ENCODE data around the gene SCAMP3. TPM values are rescaled to one million over a fixed set of nuclear protein-coding genes. Genes with fewer than 3 reads are reported as not detected.

The SCAMP3 gene
- total RNA-seq, 1 donor, result 41.3 TPM

DNA sequence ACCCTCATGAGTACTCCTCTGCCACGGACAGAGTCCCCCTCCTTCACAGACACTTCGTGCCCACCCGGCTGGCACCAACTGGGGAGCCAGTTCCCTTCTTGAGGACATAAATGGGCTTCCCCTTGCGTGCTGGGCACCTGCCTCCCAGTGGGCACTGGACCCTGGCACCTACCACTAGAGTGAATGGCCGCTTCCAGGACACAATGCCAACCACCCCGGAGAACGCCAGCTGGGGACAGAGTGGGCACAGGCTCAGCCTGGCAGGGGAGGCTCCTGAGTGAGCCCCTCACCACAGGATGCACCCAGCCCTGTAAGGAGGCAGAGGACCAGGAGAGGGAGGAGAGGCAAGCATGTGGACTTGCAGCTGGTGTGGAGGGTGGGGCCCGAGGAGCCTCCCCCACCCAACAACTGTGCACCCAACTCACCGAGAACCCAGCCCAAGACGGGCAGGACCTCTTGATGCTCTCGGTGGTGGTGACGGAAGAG lies 7.9 kb downstream of the SCAMP3 start:
- peak overlapping the region; percentile 88 for H3K4me3 ChIP-seq (ENCODE audit: insufficient read depth, low read length)
- H3K79me2 ChIP-seq (ENCODE audit: insufficient read depth, low read length), result peaks cover 20% of the 10 kb centered on the region
- peak overlapping the region; percentile 19 for H3K27ac ChIP-seq (ENCODE audit: low read depth, low read length)
- H3K36me3 ChIP-seq (ENCODE audit: insufficient read depth, low read length), result peaks cover 29% of the 10 kb centered on the region
- peak overlapping the region; percentile 59 for H2AFZ ChIP-seq (ENCODE audit: low read length)
- H3K9me3 ChIP-seq (ENCODE audit: low read depth, low read length), result no peaks in the 10 kb centered on the region
- peak overlapping the region; percentile 90 for H3K4me2 ChIP-seq (ENCODE audit: insufficient read depth, low read length)
- H4K20me1 ChIP-seq (ENCODE audit: insufficient read depth, low read length), result peaks cover 3% of the 10 kb centered on the region
- H3K27me3 ChIP-seq (ENCODE audit: insufficient read depth, low read length), result no peaks in the 10 kb centered on the region
- peaks cover 30% of the 10 kb centered on the region for H3K4me1 ChIP-seq (ENCODE audit: insufficient read depth, low read length)
- TF ChIP-seq, protein P1, sequence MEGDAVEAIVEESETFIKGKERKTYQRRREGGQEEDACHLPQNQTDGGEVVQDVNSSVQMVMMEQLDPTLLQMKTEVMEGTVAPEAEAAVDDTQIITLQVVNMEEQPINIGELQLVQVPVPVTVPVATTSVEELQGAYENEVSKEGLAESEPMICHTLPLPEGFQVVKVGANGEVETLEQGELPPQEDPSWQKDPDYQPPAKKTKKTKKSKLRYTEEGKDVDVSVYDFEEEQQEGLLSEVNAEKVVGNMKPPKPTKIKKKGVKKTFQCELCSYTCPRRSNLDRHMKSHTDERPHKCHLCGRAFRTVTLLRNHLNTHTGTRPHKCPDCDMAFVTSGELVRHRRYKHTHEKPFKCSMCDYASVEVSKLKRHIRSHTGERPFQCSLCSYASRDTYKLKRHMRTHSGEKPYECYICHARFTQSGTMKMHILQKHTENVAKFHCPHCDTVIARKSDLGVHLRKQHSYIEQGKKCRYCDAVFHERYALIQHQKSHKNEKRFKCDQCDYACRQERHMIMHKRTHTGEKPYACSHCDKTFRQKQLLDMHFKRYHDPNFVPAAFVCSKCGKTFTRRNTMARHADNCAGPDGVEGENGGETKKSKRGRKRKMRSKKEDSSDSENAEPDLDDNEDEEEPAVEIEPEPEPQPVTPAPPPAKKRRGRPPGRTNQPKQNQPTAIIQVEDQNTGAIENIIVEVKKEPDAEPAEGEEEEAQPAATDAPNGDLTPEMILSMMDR (IDR thresholded peaks at IDR 0.05; ENCODE audit: extremely low read depth, low read depth, low read length), result no peak
- DNase-seq (ENCODE audit: insufficient read length, low spot score, missing footprints), result peak; percentile 92

DNA sequence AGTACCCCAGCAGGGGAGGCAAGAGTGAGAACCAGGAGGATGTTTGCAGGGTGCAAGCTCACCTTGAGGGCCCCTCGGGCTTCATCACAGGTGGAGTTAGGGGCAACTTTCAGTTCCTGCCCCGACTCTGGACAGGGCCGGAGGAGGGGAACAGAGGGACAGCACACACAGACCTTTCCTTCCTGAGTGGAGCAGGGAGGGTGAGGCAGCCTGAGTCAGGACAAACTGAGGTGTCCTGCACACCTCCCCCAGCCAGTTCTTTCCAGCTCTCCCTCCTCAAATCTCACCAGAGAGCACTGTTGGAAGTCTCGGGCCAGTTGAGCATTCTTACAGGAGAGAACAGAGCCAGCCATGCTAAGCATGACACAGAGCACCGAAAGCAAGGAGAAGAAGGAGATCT lies 8.4 kb downstream of the SCAMP3 start:
- peak overlapping the region; percentile 19 for H3K27ac ChIP-seq (ENCODE audit: low read depth, low read length)
- TF ChIP-seq, protein P1 (IDR thresholded peaks at IDR 0.05; ENCODE audit: extremely low read depth, low read depth, low read length), result no peak
- H4K20me1 ChIP-seq (ENCODE audit: insufficient read depth, low read length), result peaks cover 3% of the 10 kb centered on the region
- H3K27me3 ChIP-seq (ENCODE audit: insufficient read depth, low read length), result no peaks in the 10 kb centered on the region
- no peaks in the 10 kb centered on the region for H3K9me3 ChIP-seq (ENCODE audit: low read depth, low read length)
- peak overlapping the region; percentile 88 for H3K4me3 ChIP-seq (ENCODE audit: insufficient read depth, low read length)
- peaks cover 19% of the 10 kb centered on the region for H3K79me2 ChIP-seq (ENCODE audit: insufficient read depth, low read length)
- H3K4me2 ChIP-seq (ENCODE audit: insufficient read depth, low read length), result peak overlapping the region; percentile 90
- no peak overlapping the region for H2AFZ ChIP-seq (ENCODE audit: low read length)
- peaks cover 28% of the 10 kb centered on the region for H3K36me3 ChIP-seq (ENCODE audit: insufficient read depth, low read length)
- no peak for DNase-seq (ENCODE audit: insufficient read length, low spot score, missing footprints)
- H3K4me1 ChIP-seq (ENCODE audit: insufficient read depth, low read length), result peaks cover 30% of the 10 kb centered on the region

DNA sequence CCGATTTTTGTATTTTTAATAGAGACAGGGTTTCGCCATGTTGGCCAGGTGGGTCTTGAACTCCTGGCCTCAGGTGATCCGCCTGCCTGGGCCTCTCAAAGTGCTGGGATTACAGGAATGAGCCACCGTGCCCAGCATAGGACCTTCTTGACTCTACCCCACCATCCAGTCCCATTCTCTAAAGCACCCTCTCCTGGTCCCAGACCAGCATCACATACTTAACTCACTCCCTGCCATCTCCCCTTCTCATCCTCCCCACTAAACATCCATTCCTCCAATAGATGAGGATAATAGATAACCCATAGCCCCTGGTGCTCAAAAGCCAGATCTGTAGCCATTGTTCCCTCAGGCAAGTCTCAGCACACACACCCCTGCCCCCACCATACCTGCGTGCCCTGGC lies 9.0 kb downstream of the SCAMP3 start:
- Histone ChIP-seq H3K4me3 (ENCODE audit: insufficient read depth, low read length) (peak overlapping the region; percentile 88), H3K27ac (ENCODE audit: low read depth, low read length) (no peak overlapping the region), H3K36me3 (ENCODE audit: insufficient read depth, low read length) (peaks cover 23% of the 10 kb centered on the region), H4K20me1 (ENCODE audit: insufficient read depth, low read length) (peaks cover 3% of the 10 kb centered on the region), H2AFZ (ENCODE audit: low read length) (no peak overlapping the region), H3K4me2 (ENCODE audit: insufficient read depth, low read length) (peak overlapping the region; percentile 90), H3K79me2 (ENCODE audit: insufficient read depth, low read length) (peaks cover 19% of the 10 kb centered on the region), H3K9me3 (ENCODE audit: low read depth, low read length) (no peaks in the 10 kb centered on the region), H3K4me1 (ENCODE audit: insufficient read depth, low read length) (peaks cover 30% of the 10 kb centered on the region), H3K27me3 (ENCODE audit: insufficient read depth, low read length) (no peaks in the 10 kb centered on the region)
- TF ChIP-seq, protein P1 (IDR thresholded peaks at IDR 0.05; ENCODE audit: extremely low read depth, low read depth, low read length), result no peak
- DNase-seq (ENCODE audit: insufficient read length, low spot score, missing footprints), result no peak

DNA sequence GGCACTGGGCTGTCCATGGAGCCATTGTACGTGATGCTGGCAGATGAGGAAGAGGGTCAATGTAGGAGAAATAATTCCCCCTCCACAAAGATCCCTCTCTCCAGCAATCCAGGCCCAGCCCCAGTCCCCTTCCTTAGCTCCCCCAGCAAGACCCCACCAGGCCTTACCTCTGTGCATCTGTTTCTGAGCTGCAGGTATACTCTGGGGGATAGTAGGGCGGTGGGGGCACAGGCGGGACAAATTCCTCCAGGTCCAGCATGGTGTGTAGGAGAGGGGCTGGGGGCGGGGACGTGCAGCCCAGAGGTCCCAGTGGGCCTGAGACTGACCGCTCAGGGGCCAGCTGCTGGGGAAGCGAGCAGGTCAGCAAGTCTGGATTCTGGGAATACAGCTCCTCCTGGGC lies 10.6 kb downstream of the SCAMP3 start:
- DNase-seq (ENCODE audit: insufficient read length, low spot score, missing footprints), result no peak
- no peak overlapping the region for H3K27ac ChIP-seq (ENCODE audit: low read depth, low read length)
- no peak overlapping the region for H3K4me2 ChIP-seq (ENCODE audit: insufficient read depth, low read length)
- no peak overlapping the region for H2AFZ ChIP-seq (ENCODE audit: low read length)
- peaks cover 19% of the 10 kb centered on the region for H3K79me2 ChIP-seq (ENCODE audit: insufficient read depth, low read length)
- H3K36me3 ChIP-seq (ENCODE audit: insufficient read depth, low read length), result peaks cover 23% of the 10 kb centered on the region
- H3K4me1 ChIP-seq (ENCODE audit: insufficient read depth, low read length), result peaks cover 29% of the 10 kb centered on the region
- no peaks in the 10 kb centered on the region for H3K27me3 ChIP-seq (ENCODE audit: insufficient read depth, low read length)
- TF ChIP-seq, protein P1 (IDR thresholded peaks at IDR 0.05; ENCODE audit: extremely low read depth, low read depth, low read length), result no peak
- H3K9me3 ChIP-seq (ENCODE audit: low read depth, low read length), result no peaks in the 10 kb centered on the region
- peaks cover 3% of the 10 kb centered on the region for H4K20me1 ChIP-seq (ENCODE audit: insufficient read depth, low read length)
- no peak overlapping the region for H3K4me3 ChIP-seq (ENCODE audit: insufficient read depth, low read length)

Data from osteoblast (primary cell).